Neural progenitor cell (in vitro differentiated cells): ENCODE measurements around the gene CREBL2.

Experiments used
- EZH2 ChIP-seq: fragments of 200-600 bp; sonication (generic); IDR thresholded peaks from 2 replicates; pipeline ENCODE4 v1.6.1; 2017; ENCODE audit warnings: antibody characterized with exemption, mild to moderate bottlenecking, moderate library complexity
- TF ChIP-seq, protein P1 (sequence below): fragments of 200-600 bp; sonication (generic); IDR thresholded peaks from 2 replicates; pipeline ENCODE4 v1.5.1; 2017; ENCODE audit warnings: antibody characterized with exemption, mild to moderate bottlenecking

DNA sequence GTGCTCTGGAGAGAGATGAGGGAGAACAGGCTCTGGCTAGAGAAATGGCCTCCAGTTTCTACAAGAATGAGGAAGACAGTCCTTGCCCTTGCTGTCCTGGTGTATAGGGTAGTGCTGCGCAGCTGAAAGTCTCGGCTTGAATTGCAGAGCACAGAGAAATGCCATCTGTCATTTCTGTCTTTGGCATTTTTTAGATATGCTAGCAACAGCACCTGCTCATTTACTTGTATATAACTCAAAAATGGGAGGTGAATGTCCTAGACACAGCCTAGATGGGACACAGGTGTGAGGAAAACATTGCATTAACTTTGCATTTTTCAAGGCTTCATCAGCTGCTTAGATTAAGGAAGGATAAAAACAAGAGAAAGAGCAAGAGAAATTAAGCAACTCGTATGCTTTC, 48.5 kb downstream of the CREBL2 start:
- TF ChIP-seq, protein P1, sequence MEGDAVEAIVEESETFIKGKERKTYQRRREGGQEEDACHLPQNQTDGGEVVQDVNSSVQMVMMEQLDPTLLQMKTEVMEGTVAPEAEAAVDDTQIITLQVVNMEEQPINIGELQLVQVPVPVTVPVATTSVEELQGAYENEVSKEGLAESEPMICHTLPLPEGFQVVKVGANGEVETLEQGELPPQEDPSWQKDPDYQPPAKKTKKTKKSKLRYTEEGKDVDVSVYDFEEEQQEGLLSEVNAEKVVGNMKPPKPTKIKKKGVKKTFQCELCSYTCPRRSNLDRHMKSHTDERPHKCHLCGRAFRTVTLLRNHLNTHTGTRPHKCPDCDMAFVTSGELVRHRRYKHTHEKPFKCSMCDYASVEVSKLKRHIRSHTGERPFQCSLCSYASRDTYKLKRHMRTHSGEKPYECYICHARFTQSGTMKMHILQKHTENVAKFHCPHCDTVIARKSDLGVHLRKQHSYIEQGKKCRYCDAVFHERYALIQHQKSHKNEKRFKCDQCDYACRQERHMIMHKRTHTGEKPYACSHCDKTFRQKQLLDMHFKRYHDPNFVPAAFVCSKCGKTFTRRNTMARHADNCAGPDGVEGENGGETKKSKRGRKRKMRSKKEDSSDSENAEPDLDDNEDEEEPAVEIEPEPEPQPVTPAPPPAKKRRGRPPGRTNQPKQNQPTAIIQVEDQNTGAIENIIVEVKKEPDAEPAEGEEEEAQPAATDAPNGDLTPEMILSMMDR: no peak
- TF ChIP-seq EZH2: no peak
